Stimulated activated CD8-positive, alpha-beta memory T cell treated with anti-CD3 and anti-CD28 coated beads, Interleukin-4, amount 100 ng/mL, for 24 hours (primary cell): ENCODE results near the gene MAGI2.

ENCODE experiments used
- DNase-seq: peaks from one replicate; pipeline ENCODE4 v3.0.0-alpha.2; 2020; ENCODE audit warnings: low read depth

Gene MAGI2

GRCh38 chr7:78718212-78718611, 735.3 kb downstream of the MAGI2 start:
- no peak for DNase-seq

- no peak for DNase-seq
Observed at GRCh38 chr7:78716876-78717275, 736.6 kb downstream of the MAGI2 start.

- no peak for DNase-seq
Observed at GRCh38 chr7:78714356-78714755, 739.1 kb downstream of the MAGI2 start.

- DNase-seq = no peak
Observed at GRCh38 chr7:78712111-78712510, 741.4 kb downstream of the MAGI2 start.

GRCh38 chr7:78709658-78710057, 743.8 kb downstream of the MAGI2 start:
- no peak for DNase-seq

GRCh38 chr7:78704504-78704903, 749.0 kb downstream of the MAGI2 start:
- no peak for DNase-seq

GRCh38 chr7:78703391-78703790, 750.1 kb downstream of the MAGI2 start:
- DNase-seq = no peak

- DNase-seq = no peak
Observed at GRCh38 chr7:78702770-78703169, 750.7 kb downstream of the MAGI2 start.

GRCh38 chr7:78695826-78696225, 757.6 kb downstream of the MAGI2 start:
- DNase-seq = no peak

- no peak for DNase-seq
Observed at GRCh38 chr7:78691584-78691983, 761.9 kb downstream of the MAGI2 start.

GRCh38 chr7:78690174-78690573, 763.3 kb downstream of the MAGI2 start:
- no peak for DNase-seq

- DNase-seq = no peak
Observed at GRCh38 chr7:78688376-78688775, 765.1 kb downstream of the MAGI2 start.

GRCh38 chr7:78686189-78686588, 767.3 kb downstream of the MAGI2 start:
- DNase-seq = no peak

GRCh38 chr7:78684201-78684600, 769.3 kb downstream of the MAGI2 start:
- DNase-seq = no peak

GRCh38 chr7:78683566-78683965, 769.9 kb downstream of the MAGI2 start:
- no peak for DNase-seq

GRCh38 chr7:78679112-78679876, 774.2 kb downstream of the MAGI2 start:
- DNase-seq = no peak

- no peak for DNase-seq
Observed at GRCh38 chr7:78677391-78677790, 776.1 kb downstream of the MAGI2 start.

- DNase-seq = no peak
Observed at GRCh38 chr7:78675511-78675910, 778.0 kb downstream of the MAGI2 start.

- no peak for DNase-seq
Observed at GRCh38 chr7:78673272-78673671, 780.2 kb downstream of the MAGI2 start.

GRCh38 chr7:78662939-78663338, 790.5 kb downstream of the MAGI2 start:
- DNase-seq = no peak

GRCh38 chr7:78649976-78650375, 803.5 kb downstream of the MAGI2 start:
- DNase-seq = no peak

GRCh38 chr7:78649236-78649635, 804.2 kb downstream of the MAGI2 start:
- DNase-seq = no peak

GRCh38 chr7:78642751-78643150, 810.7 kb downstream of the MAGI2 start:
- no peak for DNase-seq

- no peak for DNase-seq
Observed at GRCh38 chr7:78638364-78638763, 815.1 kb downstream of the MAGI2 start.
